HG03045 (cell line): ENCODE measurements around the gene ETNK1.
"Not testable (repeated sequence)": the region's sequence is repeated elsewhere in the genome, so short reads cannot be mapped to it uniquely, and the experiment has no call there.

Experiments used
- ATAC-seq: cut with Tn5 transposase; IDR thresholded peaks from one replicate; pipeline ENCODE4 v1.9.1; 2021; ENCODE audit warnings: mild to moderate bottlenecking, moderate library complexity; ENCODE audit not compliant: unreplicated experiment

ETNK1 gene, protein sequence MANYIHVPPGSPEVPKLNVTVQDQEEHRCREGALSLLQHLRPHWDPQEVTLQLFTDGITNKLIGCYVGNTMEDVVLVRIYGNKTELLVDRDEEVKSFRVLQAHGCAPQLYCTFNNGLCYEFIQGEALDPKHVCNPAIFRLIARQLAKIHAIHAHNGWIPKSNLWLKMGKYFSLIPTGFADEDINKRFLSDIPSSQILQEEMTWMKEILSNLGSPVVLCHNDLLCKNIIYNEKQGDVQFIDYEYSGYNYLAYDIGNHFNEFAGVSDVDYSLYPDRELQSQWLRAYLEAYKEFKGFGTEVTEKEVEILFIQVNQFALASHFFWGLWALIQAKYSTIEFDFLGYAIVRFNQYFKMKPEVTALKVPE

GRCh38 chr12:22624870-22625761, at the start of gene ETNK1:
TSS of gene ETNK1 (plus strand) at chr12:22625171. CDS start at chr12:22625431, 260 bp downstream.
- peak; percentile 99 for ATAC-seq

- ATAC-seq = no peak
Measured at GRCh38 chr12:22576065-22576464, 48.9 kb upstream of the ETNK1 start.

DNA sequence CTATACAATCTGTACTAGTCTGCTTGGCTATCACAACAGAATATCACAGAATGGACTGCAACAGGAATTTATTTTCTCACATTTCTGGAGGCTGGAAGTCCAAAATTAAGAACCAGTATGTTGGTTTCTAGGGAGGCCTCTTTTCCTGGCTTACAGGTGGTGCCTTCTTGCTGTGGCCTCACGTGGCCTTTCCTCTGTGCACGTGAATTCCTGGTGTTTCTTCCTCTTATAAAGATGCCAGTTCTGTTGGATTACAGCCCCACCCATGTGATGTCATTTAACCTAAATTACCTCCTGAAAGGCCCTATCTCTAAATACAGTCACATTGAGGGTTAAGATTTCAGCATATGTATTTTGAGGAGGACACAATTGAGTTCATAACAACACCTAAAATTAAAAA, 48.5 kb upstream of the ETNK1 start:
- no peak for ATAC-seq

DNA sequence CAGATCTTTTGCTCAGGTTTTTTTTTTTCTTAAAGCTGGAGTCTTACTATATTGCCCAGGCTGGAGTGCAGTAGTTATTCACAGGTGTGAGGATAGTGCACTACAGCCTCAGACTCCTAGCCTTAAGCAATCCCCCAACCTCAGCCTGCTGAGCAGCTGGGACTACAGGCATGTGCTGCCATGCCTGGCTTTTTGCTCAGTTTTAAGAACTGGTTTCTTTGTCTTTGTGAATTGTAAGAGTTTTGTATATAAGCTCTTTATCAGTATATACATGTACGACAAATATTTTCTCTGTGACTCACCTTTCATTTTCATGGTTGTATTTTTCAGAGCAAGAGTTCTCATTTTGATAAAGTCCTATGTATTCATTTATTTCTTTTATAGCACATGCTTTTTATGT, 47.3 kb upstream of the ETNK1 start:
- no peak for ATAC-seq

- no peak for ATAC-seq
Measured at GRCh38 chr12:22578328-22578727, 46.6 kb upstream of the ETNK1 start.

DNA sequence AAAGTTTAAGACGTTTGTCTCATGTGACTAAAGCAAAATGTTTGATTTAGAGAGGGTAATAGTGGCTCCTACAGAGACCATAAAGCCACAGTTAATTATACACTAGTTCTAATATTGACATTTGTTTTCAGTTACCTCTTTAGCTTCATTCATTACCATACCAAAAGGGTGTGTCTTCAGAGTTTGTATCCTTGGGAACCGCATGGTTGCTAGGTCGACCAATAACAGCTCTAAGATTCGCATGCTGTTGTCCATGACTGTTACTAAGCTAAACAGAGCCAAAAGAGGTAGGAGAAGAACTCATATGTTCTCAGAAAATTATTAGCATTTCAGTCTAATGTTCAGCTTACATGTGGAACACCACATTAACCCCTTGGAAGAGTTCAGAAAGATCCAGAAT, 36.2 kb upstream of the ETNK1 start:
- no peak for ATAC-seq

DNA sequence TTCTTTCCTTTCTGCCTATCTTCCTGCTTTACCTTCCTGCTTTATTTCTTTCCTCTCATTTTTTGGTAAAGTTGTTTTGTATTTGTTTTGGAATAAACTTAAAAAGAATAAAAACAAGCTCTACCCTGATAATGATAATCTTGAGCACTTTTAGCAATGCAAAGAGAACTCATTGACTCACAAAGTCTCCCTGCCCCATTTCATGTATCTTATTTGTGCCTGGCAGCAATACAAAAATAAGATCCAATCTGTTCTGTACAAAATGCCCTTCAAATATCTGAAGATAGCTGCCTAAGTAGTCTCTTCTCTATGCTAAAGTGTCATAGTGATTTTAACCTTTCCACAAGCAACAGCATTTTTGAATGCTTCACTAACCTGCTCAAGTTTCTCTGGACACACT, 31.1 kb upstream of the ETNK1 start:
- no peak for ATAC-seq

- ATAC-seq = not testable (repeated sequence)
Measured at GRCh38 chr12:22597539-22597938, 27.4 kb upstream of the ETNK1 start.

DNA sequence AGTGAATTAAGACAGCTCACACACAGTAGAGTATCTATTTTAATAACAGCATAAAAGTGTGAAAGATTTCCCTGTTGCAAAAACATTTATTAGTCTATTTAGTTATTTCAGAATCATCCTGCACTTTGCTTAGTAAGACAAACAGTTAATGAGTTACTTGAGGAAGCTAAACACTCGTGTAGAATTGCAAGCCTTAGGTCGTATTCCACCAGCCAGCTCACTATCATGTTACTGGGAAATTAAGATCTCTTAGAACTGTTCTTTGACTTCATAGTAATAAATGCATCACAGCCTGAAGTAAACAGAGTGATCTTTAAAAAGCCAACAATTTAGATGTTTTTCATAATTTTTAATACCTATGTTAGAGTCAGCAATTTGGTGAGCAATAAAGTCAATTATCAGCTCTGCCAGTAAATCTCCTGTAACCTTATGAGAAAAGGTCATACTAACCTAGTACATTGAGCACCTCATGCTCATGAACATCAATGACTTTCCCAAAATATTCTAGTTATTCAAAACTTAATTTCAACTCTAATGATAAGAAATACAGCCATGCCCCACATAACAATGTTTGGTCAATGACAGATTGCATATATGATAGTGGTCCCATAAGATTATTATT, 26.7 kb upstream of the ETNK1 start:
- no peak for ATAC-seq

DNA sequence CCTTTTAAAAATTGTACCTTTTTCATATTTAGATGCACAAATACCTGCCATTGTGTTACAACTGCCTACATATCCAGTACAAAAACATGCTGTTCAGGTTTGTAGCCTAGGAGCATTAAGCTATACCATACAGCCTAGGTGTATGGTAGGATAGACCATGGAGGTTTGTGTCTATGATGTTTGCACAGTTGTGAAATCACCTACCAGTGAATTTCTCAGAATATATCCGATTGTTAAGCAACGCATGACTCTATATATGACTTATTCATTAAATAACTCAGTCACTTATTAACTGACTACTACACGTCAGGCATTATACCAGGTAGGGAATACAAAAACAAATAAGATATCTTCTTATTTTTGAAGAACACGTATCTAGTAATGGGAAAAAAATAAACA, 26.2 kb upstream of the ETNK1 start:
- no peak for ATAC-seq

DNA sequence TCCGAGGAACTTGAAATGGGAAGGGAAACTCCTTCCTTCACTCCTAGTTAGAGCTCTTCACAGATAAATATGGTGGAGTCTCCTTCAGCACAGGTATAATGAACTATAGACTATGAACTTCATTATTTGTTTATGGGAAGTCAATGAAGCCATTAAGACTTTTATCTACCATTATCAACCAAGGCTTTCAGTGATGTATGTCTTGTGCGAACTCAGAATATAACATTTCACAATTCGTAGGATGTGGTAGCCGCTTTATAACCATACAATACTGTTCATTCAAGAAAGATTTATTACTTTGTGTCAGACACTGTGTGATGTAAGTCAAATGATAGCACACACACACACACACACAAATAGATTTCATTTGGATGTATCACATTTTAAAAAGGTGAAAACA, 24.8 kb upstream of the ETNK1 start:
- no peak for ATAC-seq

DNA sequence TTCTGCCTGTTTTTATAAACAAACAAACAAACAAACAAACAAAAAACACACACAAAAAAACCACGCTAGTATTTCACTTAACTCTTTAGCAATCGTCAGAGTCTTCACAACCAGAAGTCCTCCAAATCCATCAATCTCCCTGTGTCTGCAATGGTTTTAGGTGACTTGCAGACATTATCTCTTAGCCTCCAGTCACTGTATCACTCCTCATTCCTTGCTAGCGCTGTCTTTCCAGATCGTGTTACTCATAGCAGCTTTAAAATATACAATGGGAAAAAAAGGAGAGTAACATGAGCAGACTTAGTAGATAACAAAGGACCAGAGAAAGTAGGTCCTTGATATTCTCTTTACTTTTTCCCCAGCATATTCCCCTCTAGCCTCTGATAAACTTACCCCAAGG, 15.5 kb upstream of the ETNK1 start:
- ATAC-seq = no peak

- no peak for ATAC-seq
Measured at GRCh38 chr12:22610131-22610530, 14.8 kb upstream of the ETNK1 start.

DNA sequence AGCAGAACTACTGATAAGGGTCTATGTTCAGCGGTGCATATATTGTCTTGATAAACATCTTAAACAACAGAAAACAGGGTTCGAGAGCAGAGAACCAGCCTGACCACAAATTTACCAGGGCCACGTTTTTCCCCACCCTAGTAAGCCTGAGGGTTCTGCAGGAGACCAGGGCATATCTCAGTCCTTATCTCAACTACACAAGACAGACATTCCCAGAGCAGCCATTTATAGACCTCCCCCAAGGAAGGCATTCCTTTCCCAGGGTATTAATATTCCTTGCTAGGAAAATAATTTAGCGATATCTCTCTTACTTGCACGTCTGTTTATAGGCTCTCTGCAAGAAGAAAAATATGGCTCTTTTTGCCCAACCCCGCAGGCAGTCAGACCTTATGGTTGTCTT, 12.1 kb upstream of the ETNK1 start:
- not testable (repeated sequence) for ATAC-seq

- ATAC-seq = no peak
Measured at GRCh38 chr12:22615963-22616501, 8.9 kb upstream of the ETNK1 start.

GRCh38 chr12:22617630-22618029, 7.3 kb upstream of the ETNK1 start:
- no peak for ATAC-seq

- no peak for ATAC-seq
Measured at GRCh38 chr12:22624548-22624869, 462 bp upstream of the ETNK1 start.

- ATAC-seq = peak; percentile 32
Measured at GRCh38 chr12:22625762-22626294, 857 bp downstream of the ETNK1 start.

- no peak for ATAC-seq
Measured at GRCh38 chr12:22626406-22626805, 1.4 kb downstream of the ETNK1 start.

- no peak for ATAC-seq
Measured at GRCh38 chr12:22627371-22627770, 2.4 kb downstream of the ETNK1 start.

DNA sequence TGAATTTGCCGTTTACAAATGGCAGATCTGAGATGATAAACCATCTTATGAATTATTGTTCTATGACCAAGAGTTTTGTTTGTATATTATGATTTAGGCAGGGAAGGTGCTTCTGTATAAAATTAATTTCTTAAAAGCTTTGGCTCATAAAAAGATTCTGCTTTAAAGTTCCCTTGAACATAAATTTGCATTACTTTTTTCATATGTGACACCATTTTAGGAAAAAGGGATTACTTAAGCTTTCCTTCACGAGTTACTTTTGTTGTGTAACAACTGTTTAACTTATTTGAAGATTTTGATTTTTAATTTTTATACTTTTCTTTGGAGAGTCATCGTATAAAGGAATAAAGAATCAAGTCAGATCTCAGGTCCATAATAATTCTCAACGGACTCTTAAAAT, 3.3 kb downstream of the ETNK1 start:
- no peak for ATAC-seq
